OCI-LY3 (cell line): ENCODE results near the gene BTBD7.

Experiments
- EZH2phosphoT487 ChIP-seq: fragments of 200-600 bp; shearing (Covaris generic); IDR thresholded peaks from 2 replicates; pipeline ENCODE4 v1.6.1; 2018; ENCODE audit warnings: antibody characterized with exemption, mixed run types, low read depth
- TF ChIP-seq, protein P1 (sequence below): fragments of 200-600, 300-600 bp; sonication (generic); IDR thresholded peaks from 2 replicates; pipeline ENCODE4 v1.5.1; 2014; ENCODE audit warnings: antibody characterized with exemption, low read length, low read depth

DNA sequence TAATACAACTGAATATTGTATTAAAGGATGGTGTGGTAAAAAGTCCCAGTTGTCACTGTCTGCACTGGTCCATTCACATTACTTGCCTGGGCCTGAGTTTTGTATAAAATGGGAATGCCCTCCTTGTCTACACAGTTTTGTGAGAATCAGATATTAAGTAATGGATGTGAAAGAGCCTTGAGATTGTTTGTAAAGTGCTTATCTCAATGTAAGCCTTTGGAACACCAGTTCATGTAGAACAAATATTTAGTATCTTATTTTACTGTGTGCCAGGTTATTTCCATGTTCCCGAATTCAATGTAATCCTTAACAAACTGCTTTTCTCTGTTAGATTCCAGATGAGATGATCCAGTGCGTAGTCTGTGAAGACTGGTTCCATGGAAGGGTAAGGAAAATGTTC lies 118.2 kb downstream of the BTBD7 start:
- TF ChIP-seq, protein P1, sequence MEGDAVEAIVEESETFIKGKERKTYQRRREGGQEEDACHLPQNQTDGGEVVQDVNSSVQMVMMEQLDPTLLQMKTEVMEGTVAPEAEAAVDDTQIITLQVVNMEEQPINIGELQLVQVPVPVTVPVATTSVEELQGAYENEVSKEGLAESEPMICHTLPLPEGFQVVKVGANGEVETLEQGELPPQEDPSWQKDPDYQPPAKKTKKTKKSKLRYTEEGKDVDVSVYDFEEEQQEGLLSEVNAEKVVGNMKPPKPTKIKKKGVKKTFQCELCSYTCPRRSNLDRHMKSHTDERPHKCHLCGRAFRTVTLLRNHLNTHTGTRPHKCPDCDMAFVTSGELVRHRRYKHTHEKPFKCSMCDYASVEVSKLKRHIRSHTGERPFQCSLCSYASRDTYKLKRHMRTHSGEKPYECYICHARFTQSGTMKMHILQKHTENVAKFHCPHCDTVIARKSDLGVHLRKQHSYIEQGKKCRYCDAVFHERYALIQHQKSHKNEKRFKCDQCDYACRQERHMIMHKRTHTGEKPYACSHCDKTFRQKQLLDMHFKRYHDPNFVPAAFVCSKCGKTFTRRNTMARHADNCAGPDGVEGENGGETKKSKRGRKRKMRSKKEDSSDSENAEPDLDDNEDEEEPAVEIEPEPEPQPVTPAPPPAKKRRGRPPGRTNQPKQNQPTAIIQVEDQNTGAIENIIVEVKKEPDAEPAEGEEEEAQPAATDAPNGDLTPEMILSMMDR, result no peak
- no peak for TF ChIP-seq EZH2phosphoT487
